Glomerular visceral epithelial cell (primary cell): Measurements from ENCODE around the gene NXPH3.
"Not testable (repeated sequence)": the region's sequence is repeated elsewhere in the genome, so short reads cannot be mapped to it uniquely, and the experiment has no call there.

Source experiments
- DNase-seq: peaks from one replicate; pipeline ENCODE4 v3.0.0-alpha.2; 2016; ENCODE audit errors: extremely low spot score

NXPH3 gene

DNA sequence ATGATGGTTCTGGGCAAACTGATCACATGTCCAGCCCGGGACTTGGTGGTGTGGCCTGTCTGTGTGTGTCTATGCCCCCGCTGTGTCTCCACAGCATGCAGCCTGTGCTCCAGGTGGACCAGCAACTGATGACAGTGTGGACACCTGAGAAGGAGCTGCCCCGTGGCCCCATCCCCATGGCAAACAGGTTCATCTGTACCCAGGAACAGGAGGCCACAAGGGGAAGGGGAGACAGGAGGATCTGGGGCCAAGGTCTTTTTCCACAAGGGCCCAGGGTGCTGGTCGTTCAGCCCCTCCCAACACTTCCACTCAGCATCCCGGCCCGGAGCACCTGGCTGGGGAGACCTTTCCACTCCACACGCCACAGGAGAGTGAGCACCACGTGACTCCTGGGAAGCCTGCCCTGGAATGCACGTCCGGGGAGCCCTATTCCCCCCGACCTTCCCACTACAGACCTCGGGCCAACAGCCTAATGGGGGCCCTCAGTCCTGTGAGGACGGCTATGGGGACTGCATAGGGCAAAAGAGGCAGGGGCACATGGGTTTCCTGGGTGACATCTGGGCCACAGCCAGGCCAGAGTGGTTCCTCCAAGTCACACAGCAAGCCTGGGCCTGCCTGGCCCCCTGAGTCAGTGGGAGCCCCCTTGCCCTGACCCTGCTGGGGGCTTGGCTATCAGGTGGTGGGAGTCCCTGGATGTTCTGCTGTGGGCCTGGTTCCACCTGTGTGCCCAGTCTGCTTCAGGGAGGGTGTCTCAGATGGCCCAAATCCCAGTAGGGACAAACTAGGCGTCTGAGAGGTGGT, 20.8 kb upstream of the NXPH3 start:
- DNase-seq, result no peak

- peak; percentile 36 for DNase-seq
These were observed 20.0 kb upstream of the NXPH3 start for GRCh38 chr17:49555495-49556222.

DNA sequence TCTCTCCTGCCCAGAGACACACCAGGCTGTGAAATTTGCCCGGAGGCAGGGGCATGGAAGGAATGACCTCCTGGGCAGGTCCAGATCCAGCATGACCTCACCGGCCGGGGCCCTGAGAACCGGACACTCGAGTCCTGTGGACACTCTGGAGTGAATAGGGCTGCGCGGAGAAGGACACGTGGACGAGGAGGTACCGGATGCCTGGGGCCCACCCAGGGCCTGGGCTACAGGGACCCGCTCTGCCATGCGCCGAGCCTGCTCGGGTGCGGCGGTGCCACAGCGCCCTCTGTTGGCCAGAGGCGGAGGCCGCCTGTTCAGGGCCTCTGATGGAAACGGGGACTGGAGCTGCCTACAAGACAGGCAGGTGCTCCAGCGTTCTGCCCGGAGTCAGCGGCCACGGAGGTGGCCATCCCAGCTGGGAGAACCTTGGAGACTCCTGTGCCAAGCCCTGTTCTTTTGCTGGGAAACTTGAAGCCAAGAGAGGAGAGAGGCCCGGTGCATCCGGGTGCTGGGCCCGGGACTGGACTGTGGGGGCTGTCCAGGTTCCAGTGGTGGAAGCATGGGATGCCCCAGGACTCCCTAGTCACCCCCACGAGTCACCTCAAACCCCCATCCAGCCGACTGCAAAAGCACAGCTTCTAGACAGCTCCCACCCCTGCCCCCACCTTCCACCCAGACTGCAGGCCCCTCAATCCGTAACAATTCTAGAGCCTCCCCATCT, 19.3 kb upstream of the NXPH3 start:
- peak; percentile 80 for DNase-seq

GRCh38 chr17:49557312-49558024, 18.2 kb upstream of the NXPH3 start:
- DNase-seq, result peak; percentile 56

DNA sequence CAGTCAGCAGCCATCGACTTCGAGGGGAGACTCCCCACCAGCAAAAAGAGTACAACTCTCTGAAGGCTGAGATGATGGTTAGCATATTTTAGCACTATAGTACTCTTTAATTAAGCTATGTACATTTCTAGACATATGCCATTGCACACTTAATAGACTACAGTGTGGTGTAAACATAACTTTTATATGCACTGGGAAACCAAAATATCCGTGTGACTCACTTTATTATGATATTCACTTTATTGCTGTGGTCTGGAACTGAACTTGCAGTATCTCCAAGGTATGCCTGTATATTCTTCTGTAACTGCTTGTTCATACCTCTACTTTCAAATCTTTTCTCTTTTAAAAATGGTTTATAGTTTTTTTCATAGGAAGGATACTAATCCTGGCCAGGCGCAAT, 11.0 kb upstream of the NXPH3 start:
- DNase-seq, result no peak

GRCh38 chr17:49565948-49566491, 9.7 kb upstream of the NXPH3 start:
- DNase-seq, result no peak

DNA sequence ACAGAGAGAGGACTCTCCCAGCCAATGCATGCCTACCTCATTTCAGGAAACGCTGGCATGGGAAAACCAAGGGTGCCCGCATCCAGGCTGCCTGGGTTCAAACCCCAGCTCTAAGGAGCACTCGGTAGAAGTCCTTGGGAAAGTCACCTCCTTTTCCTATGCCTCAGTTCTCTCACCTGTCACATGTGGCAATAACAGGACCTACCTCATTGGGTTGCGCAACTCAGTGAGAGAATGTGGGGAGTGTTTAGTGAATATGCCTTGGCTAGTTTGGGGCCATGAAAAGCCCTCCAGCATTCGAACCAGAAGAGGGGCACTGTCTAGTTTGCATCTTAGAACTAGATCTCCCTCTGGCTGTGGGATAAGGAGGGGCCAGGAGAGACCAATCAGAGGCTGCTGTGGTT, 9.0 kb upstream of the NXPH3 start:
- DNase-seq, result no peak

GRCh38 chr17:49567104-49567521, 8.6 kb upstream of the NXPH3 start:
- no peak for DNase-seq

- peak; percentile 86 for DNase-seq
These were observed 7.6 kb upstream of the NXPH3 start for GRCh38 chr17:49567871-49568694.

- DNase-seq, result not testable (repeated sequence)
These were observed 7.0 kb upstream of the NXPH3 start for GRCh38 chr17:49568695-49569047.

- DNase-seq, result no peak
These were observed 5.0 kb upstream of the NXPH3 start for GRCh38 chr17:49570540-49571242.

- DNase-seq, result no peak
These were observed 4.4 kb upstream of the NXPH3 start for GRCh38 chr17:49571283-49571682.

DNA sequence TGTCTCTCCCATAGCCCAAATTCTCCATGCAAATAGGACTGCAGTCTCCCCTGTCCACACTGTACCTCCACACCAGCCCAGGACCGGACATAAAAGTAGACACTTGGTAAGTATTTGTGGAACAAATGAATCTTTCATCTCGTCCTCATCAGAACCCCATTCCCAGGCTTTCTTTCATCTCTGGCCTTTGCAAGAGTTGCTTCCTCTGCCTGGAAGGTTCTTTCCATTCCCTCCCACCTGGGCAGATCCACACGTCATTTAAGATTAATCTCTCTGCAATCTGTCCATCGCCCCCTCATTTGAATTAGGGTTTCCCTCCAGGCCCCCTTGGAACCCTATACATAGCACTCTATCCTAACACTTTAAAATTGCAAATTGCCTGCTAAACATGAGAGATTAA, 3.9 kb upstream of the NXPH3 start:
- no peak for DNase-seq

DNA sequence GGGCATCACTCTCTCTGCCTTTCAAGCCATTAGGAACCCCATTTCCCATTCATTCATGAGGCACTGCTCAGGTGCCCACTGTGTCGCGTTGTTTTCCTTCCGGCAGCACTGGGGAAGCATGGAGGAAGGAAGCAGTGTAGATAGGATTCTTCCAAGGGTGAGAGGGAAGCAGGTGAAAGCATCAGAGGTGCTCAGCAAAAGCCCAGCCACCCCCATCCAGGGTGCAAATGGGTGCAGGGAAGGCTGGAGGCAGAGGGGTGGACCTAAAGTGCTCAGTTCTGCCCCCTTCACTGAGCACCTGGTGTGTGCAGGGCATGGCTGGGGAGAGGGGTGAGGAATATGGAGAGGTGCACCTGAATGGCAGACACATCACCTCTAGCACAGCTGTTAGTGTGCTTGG, 3.4 kb upstream of the NXPH3 start:
- DNase-seq, result no peak

- DNase-seq, result no peak
These were observed 2.8 kb upstream of the NXPH3 start for GRCh38 chr17:49572806-49573420.

DNA sequence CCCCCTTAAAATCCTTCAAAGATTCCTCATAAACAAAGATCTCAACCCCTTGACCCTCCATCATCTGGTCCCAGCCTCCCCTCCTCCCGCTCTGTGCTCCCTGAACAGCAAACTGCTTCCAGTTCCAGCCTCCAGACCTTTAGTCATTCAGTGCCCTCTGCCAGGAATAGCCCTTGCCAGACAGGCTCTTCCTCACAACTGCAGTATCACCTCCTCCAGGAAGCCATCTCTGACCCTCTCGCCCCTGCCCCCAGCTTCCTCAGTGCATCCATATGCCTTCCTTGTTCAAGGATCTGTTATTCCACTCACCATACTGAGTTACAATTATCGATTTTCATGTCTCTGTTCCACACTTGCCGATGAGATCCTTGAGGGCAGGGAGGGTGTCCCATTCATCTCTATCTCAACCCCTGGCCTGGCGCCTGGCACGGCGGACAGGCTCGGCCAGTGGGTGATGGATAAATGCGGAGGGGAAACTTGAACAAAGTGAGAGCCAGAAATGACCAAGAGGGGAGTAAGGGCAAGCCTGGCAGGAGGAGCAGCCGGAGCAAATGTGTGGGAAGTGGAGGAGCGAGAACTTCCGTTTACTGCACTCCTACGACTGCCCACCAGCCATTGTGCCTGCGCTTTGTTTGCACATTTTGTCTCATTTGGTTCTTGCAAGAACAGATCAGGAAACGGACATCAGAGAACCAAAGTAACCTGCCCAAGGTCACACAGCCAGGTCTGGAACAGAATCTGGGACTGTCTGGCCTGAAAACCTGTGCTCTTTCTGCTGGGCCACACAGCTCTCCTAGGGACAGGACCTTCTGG, 2.0 kb upstream of the NXPH3 start:
- DNase-seq, result no peak

- DNase-seq, result no peak
These were observed 1.3 kb upstream of the NXPH3 start for GRCh38 chr17:49574323-49574781.

GRCh38 chr17:49574945-49575678, 559 bp upstream of the NXPH3 start:
- DNase-seq, result no peak
